ENCODE measurements around the gene TXNDC2.
"Not testable (repeated sequence)": the region's sequence is repeated elsewhere in the genome, so short reads cannot be mapped to it uniquely, and the experiment has no call there.

TXNDC2 gene

GRCh38 chr18:9887992-9888391 is 2.2 kb downstream of the TXNDC2 start:
- no peak for DNase-seq

DNA sequence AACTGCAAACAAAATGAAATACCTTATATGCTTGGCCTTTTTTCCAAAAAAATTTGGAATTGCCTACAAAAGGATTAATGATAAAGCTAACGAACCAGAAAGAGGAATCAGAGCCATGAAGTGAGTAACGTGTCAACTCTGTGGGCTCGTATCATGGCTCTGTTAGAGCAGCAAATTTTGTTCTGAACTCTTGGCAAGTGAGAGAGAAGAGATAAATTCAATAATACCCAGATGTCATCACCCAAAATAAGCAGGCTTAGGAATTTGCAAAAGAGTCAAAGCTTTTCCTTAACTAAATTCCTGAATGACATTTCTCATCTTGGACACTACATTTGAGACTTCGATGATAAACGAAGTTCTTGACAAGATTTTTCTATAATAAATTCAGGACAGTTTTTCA is 4.4 kb downstream of the TXNDC2 start:
- no peak for DNase-seq

- no peak for DNase-seq
Observed at GRCh38 chr18:9890957-9891356, 5.2 kb downstream of the TXNDC2 start.

DNA sequence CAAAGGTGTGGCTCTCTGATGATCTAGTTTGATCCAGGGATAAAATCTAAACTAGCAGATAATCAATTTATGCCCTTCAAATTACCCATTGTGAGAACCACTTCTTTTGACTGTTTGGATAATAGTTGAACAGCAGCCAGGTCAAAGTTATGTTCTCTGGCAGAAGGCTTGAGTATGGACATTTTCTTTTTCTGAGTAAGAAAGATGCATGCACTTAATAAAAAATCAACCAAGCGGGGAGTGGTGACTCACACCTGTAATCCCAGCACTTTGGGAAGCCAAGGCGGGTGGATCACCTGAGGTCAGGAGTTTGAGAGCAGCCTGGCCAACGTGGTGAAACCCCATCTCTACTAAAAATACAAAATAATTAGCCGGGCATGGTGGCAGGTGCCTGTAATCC is 5.7 kb downstream of the TXNDC2 start:
- DNase-seq: not testable (repeated sequence)

- DNase-seq: no peak
Observed at GRCh38 chr18:9894454-9895068, 8.8 kb downstream of the TXNDC2 start.

GRCh38 chr18:9897129-9897528 is 11.4 kb downstream of the TXNDC2 start:
- DNase-seq: no peak

GRCh38 chr18:9897787-9898291 is 12.1 kb downstream of the TXNDC2 start:
- not testable (repeated sequence) for DNase-seq

GRCh38 chr18:9898792-9899549 is 13.2 kb downstream of the TXNDC2 start:
- DNase-seq: no peak

DNA sequence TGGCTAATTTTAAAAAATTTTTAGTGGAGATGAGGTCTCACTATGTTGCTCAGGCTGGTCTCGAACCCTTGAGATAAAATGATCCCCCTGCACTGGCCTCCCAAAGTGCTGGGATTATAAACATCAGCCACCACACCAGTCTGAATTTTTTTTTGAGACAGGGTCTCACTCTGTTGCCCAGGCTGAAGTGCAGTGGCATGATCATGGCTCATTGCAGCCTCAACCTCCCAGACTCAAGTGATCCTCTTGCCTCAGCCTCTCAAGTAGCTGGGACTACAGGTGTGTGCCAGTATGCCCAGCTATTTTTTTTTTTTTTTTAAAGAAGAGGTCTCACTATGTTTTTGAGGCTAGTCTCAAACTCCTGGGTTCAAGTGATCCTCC is 13.8 kb downstream of the TXNDC2 start:
- DNase-seq: not testable (repeated sequence)

GRCh38 chr18:9900699-9901098 is 14.9 kb downstream of the TXNDC2 start:
- DNase-seq: no peak

- DNase-seq: no peak
Observed at GRCh38 chr18:9901377-9901776, 15.6 kb downstream of the TXNDC2 start.

DNA sequence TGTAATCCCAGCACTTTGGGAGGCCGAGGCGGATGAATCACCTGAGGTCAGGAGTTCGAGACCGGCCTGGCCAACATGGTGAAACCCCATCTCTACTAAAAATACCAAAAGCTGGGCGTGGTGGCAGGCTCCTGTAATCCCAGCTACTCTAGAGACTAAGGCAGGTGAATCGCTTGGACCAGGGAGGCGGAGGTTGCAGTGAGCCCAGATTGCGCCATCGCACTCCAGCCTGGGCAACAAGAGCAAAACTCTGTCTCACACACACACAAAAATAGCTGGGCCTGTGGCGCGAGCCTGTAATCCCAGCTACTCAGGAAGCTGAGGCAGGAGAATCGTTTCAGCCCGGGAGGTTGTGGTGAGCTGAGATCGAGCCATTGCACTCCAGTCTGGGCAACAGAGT is 16.5 kb downstream of the TXNDC2 start:
- DNase-seq: not testable (repeated sequence)

GRCh38 chr18:9902832-9903231 is 17.1 kb downstream of the TXNDC2 start:
- no peak for DNase-seq

- no peak for DNase-seq
Observed at GRCh38 chr18:9905401-9905922, 19.7 kb downstream of the TXNDC2 start.

GRCh38 chr18:9906481-9906880 is 20.7 kb downstream of the TXNDC2 start:
- DNase-seq: no peak

GRCh38 chr18:9907867-9908266 is 22.1 kb downstream of the TXNDC2 start:
- no peak for DNase-seq

DNA sequence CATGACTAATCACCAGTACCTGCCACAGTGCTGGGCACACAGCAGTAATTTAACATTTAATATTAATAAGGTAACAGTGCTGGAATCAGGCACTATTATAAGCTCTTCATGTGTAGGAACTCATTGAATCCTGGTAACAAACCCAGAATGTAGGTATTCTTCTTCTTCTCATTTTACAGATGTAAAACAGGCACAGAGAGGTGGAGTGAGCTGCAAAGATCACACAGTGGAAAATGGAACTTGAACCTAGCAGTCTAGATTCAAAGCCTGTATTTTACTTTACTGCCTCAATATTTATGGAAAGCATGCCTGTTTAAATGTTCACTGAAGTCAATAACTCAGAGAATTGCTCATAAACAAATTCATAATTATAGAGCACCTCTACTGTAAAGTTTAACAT is 24.3 kb downstream of the TXNDC2 start:
- DNase-seq: no peak

- no peak for DNase-seq
Observed at GRCh38 chr18:9910661-9911060, 24.9 kb downstream of the TXNDC2 start.

- DNase-seq: no peak
Observed at GRCh38 chr18:9911226-9911625, 25.5 kb downstream of the TXNDC2 start.

DNA sequence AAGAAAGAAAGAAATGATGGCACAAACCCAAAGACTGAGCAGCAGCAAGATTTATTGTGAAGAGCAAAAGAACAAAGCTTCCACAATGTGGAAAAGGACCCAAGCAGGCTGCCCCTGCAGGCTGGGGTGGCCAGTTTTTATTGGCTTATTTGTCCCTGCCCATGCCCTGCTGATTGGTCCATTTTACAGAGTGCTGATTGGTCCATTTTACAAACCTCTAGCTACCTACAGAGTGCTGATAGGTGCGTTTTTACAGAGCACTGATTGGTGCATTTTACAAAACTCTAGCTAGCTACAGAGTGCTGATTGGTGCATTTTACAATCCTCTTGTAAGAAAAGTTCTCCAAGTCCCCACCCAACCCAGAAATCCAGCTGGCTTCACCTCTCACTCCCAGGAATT is 26.5 kb downstream of the TXNDC2 start:
- not testable (repeated sequence) for DNase-seq

- no peak for DNase-seq
Observed at GRCh38 chr18:9913151-9913525, 27.4 kb downstream of the TXNDC2 start.

GRCh38 chr18:9913526-9914333 is 28.0 kb downstream of the TXNDC2 start, which contains the start of gene VAPA:
Gene VAPA, plus strand, starts transcription at chr18:9914016. Its CDS starts 241 bp downstream, at chr18:9914257.
- peak; percentile 95 for DNase-seq

DNA sequence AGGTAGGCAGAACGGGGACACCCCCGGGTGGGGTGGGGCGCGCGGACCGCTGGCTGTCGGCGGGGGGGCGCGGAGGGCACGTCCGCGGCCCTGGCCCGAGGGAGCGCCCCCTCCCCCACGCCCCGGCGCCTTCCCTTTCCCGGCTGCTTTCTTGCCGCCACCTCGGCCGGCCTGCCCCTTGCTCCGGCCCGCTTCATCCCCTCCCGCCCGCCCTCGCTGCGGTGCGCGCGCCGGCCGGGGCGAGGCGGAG is 28.5 kb downstream of the TXNDC2 start:
- DNase-seq: no peak
